IPS DF 6.9 (cell line): Measurements from ENCODE around the gene TREML2.

Experiments
- DNase-seq: peaks from one replicate; pipeline ENCODE4 v3.0.0-alpha.2; 2013; ENCODE audit warnings: low read depth, low spot score
- H3K27ac ChIP-seq: one replicate; pipeline ENCODE4 v1.5.1; 2013; ENCODE audit warnings: low read length, control low read depth
- H3K27me3 ChIP-seq: 2 replicates; pipeline ENCODE4 v1.6.1; 2013; ENCODE audit warnings: mild to moderate bottlenecking, low read length; ENCODE audit not compliant: control insufficient read depth, insufficient read depth
- H3K36me3 ChIP-seq: 2 replicates; pipeline ENCODE4 v1.6.1; 2013; ENCODE audit warnings: low read length; ENCODE audit not compliant: control insufficient read depth, insufficient read depth
- H3K4me1 ChIP-seq: 2 replicates; pipeline ENCODE4 v1.6.1; 2013; ENCODE audit warnings: low read length; ENCODE audit not compliant: control insufficient read depth, insufficient read depth
- H3K4me3 ChIP-seq: 2 replicates; pipeline ENCODE4 v1.5.1; 2013; ENCODE audit warnings: mild to moderate bottlenecking, low read length
- H3K9me3 ChIP-seq: 2 replicates; pipeline ENCODE4 v1.6.1; 2013; ENCODE audit warnings: low read length, inconsistent platforms; ENCODE audit not compliant: control insufficient read depth, insufficient read depth
- WGBS: extraction: QIAGEN DNeasy Blood & Tissue Kit; methylation state at CpG from one replicate; pipeline ENCODE4 v1.1.7; 2013; ENCODE audit warnings: mixed read lengths, missing lambda C conversion rate; ENCODE audit not compliant: insufficient read length, insufficient coverage; 5-methylcytosine and 5-hydroxymethylcytosine counted together

The TREML2 gene

GRCh38 chr6:41177695-41178094, 23.3 kb downstream of the TREML2 start:
- DNase-seq: no peak
- WGBS: no CpG with 5 or more reads among the region's 2 CpGs

GRCh38 chr6:41177287-41177686, 23.7 kb downstream of the TREML2 start:
- no peak for DNase-seq
- Histone ChIP-seq H3K36me3 (no peaks in the 10 kb centered on the region), H3K4me1 (no peaks in the 10 kb centered on the region), H3K27me3 (no peaks in the 10 kb centered on the region), H3K27ac (no peak overlapping the region), H3K4me3 (no peak overlapping the region), H3K9me3 (no peaks in the 10 kb centered on the region)
- no CpG with 5 or more reads among the region's 3 CpGs for WGBS

More at GRCh38 chr6:41177695-41178094, 23.3 kb downstream of the TREML2 start:
- H3K4me1 ChIP-seq: no peaks in the 10 kb centered on the region
- H3K4me3 ChIP-seq: no peak overlapping the region
- H3K9me3 ChIP-seq: no peaks in the 10 kb centered on the region
- H3K27ac ChIP-seq: no peak overlapping the region
- no peaks in the 10 kb centered on the region for H3K36me3 ChIP-seq
- no peaks in the 10 kb centered on the region for H3K27me3 ChIP-seq

GRCh38 chr6:41176189-41176588, 24.8 kb downstream of the TREML2 start:
- Histone ChIP-seq H3K9me3 (no peaks in the 10 kb centered on the region), H3K4me3 (no peak overlapping the region), H3K36me3 (no peaks in the 10 kb centered on the region), H3K27ac (no peak overlapping the region), H3K4me1 (no peaks in the 10 kb centered on the region), H3K27me3 (no peaks in the 10 kb centered on the region)
- DNase-seq: no peak
- no CpG with 5 or more reads among the region's 12 CpGs for WGBS

- Histone ChIP-seq H3K27me3 (no peaks in the 10 kb centered on the region), H3K4me1 (peaks cover 3% of the 10 kb centered on the region), H3K9me3 (no peaks in the 10 kb centered on the region), H3K4me3 (no peak overlapping the region), H3K27ac (no peak overlapping the region), H3K36me3 (no peaks in the 10 kb centered on the region)
- no CpG with 5 or more reads among the region's 1 CpG for WGBS
- no peak for DNase-seq
Observed at GRCh38 chr6:41175084-41175483, 25.9 kb downstream of the TREML2 start.

GRCh38 chr6:41174610-41175009, 26.3 kb downstream of the TREML2 start:
- Histone ChIP-seq H3K27me3 (no peaks in the 10 kb centered on the region), H3K27ac (no peak overlapping the region), H3K4me3 (no peak overlapping the region), H3K36me3 (no peaks in the 10 kb centered on the region), H3K9me3 (no peaks in the 10 kb centered on the region), H3K4me1 (peaks cover 3% of the 10 kb centered on the region)
- DNase-seq: no peak
- WGBS: no CpG with 5 or more reads among the region's 2 CpGs

GRCh38 chr6:41171908-41172307, 29.0 kb downstream of the TREML2 start:
- no peak overlapping the region for H3K4me3 ChIP-seq
- no peak overlapping the region for H3K27ac ChIP-seq
- no peaks in the 10 kb centered on the region for H3K9me3 ChIP-seq
- H3K36me3 ChIP-seq: no peaks in the 10 kb centered on the region
- no peaks in the 10 kb centered on the region for H3K27me3 ChIP-seq
- WGBS: no CpG with 5 or more reads among the region's 3 CpGs
- DNase-seq: no peak
- H3K4me1 ChIP-seq: peaks cover 3% of the 10 kb centered on the region

GRCh38 chr6:41170547-41171160, 30.3 kb downstream of the TREML2 start:
- H3K27me3 ChIP-seq: no peaks in the 10 kb centered on the region
- peaks cover 3% of the 10 kb centered on the region for H3K4me1 ChIP-seq
- H3K4me3 ChIP-seq: no peak overlapping the region
- no peaks in the 10 kb centered on the region for H3K36me3 ChIP-seq
- H3K27ac ChIP-seq: no peak overlapping the region
- no peak for DNase-seq
- no peaks in the 10 kb centered on the region for H3K9me3 ChIP-seq
- no CpG with 5 or more reads among the region's 4 CpGs for WGBS

GRCh38 chr6:41167173-41167963, 33.6 kb downstream of the TREML2 start:
- H3K4me1 ChIP-seq: peaks cover 3% of the 10 kb centered on the region
- no peaks in the 10 kb centered on the region for H3K27me3 ChIP-seq
- H3K4me3 ChIP-seq: no peak overlapping the region
- no peak overlapping the region for H3K27ac ChIP-seq
- no peak for DNase-seq
- H3K36me3 ChIP-seq: no peaks in the 10 kb centered on the region
- no CpG with 5 or more reads among the region's 5 CpGs for WGBS
- no peaks in the 10 kb centered on the region for H3K9me3 ChIP-seq

GRCh38 chr6:41164551-41165120, 36.3 kb downstream of the TREML2 start:
- DNase-seq: no peak
- no peaks in the 10 kb centered on the region for H3K27me3 ChIP-seq
- WGBS: no CpG with 5 or more reads among the region's 4 CpGs

GRCh38 chr6:41163419-41163717, 37.6 kb downstream of the TREML2 start:
- Histone ChIP-seq H3K27me3 (no peaks in the 10 kb centered on the region), H3K4me3 (no peak overlapping the region), H3K4me1 (no peaks in the 10 kb centered on the region), H3K27ac (no peak overlapping the region), H3K36me3 (no peaks in the 10 kb centered on the region), H3K9me3 (no peaks in the 10 kb centered on the region)
- DNase-seq: no peak
- no CpG with 5 or more reads among the region's 1 CpG for WGBS

More at GRCh38 chr6:41164551-41165120, 36.3 kb downstream of the TREML2 start:
- H3K4me3 ChIP-seq: no peak overlapping the region
- no peaks in the 10 kb centered on the region for H3K36me3 ChIP-seq
- no peaks in the 10 kb centered on the region for H3K4me1 ChIP-seq
- H3K9me3 ChIP-seq: no peaks in the 10 kb centered on the region
- H3K27ac ChIP-seq: no peak overlapping the region
